Hepatocyte (in vitro differentiated cells): Measurements from ENCODE around the gene PLXNB1. TPM values are rescaled to one million over a fixed set of nuclear protein-coding genes. Genes with fewer than 3 reads are reported as not detected.

Experiments used
- DNase-seq: peaks from one replicate; pipeline ENCODE4 v3.0.0-alpha.2; 2016; ENCODE audit warnings: low spot score
- H2AFZ ChIP-seq: fragments of 200-600 bp; sonication (generic); 2 replicates; pipeline ENCODE4 v1.6.0; 2016; ENCODE audit warnings: antibody characterized with exemption, mild to moderate bottlenecking
- H3K27ac ChIP-seq: fragments of 200-600 bp; sonication (generic); 2 replicates; pipeline ENCODE4 v1.5.1; 2016; ENCODE audit warnings: mild to moderate bottlenecking
- H3K27me3 ChIP-seq: fragments of 200-600 bp; sonication (generic); 2 replicates; pipeline ENCODE4 v1.6.1; 2016
- H3K36me3 ChIP-seq: fragments of 200-600 bp; sonication (generic); replicated peaks from 2 replicates; pipeline ENCODE4 v1.5.1; 2016; ENCODE audit warnings: low read depth; ENCODE audit not compliant: insufficient read depth
- H3K4me1 ChIP-seq: fragments of 200-600 bp; sonication (generic); 2 replicates; pipeline ENCODE4 v1.5.1; 2016; ENCODE audit warnings: mild to moderate bottlenecking, moderate library complexity; ENCODE audit not compliant: insufficient read depth
- H3K4me2 ChIP-seq: fragments of 200-600 bp; sonication (generic); 2 replicates; pipeline ENCODE4 v1.6.0; 2016
- H3K4me3 ChIP-seq: fragments of 200-600 bp; sonication (generic); 2 replicates; pipeline ENCODE4 v1.5.1; 2016; ENCODE audit warnings: mild to moderate bottlenecking
- H3K79me2 ChIP-seq: fragments of 200-600 bp; sonication (generic); 2 replicates; pipeline ENCODE4 v1.6.0; 2017; ENCODE audit warnings: mild to moderate bottlenecking
- H3K9me2 ChIP-seq: fragments of 200-600 bp; sonication (generic); replicated peaks from 2 replicates; pipeline ENCODE4 v1.6.0; 2017; ENCODE audit warnings: mild to moderate bottlenecking; ENCODE audit not compliant: insufficient read depth
- H3K9me3 ChIP-seq: fragments of 200-600 bp; sonication (generic); 2 replicates; pipeline ENCODE4 v1.5.1; 2016; ENCODE audit warnings: low read depth, mild to moderate bottlenecking
- H4K20me1 ChIP-seq: fragments of 200-600 bp; sonication (generic); 2 replicates; pipeline ENCODE4 v1.6.0; 2016; ENCODE audit warnings: mild to moderate bottlenecking; ENCODE audit not compliant: insufficient read depth, poor library complexity, severe bottlenecking
- EZH2 ChIP-seq: fragments of 200-600 bp; sonication (generic); IDR thresholded peaks from 2 replicates; pipeline ENCODE4 v1.6.1; 2016; ENCODE audit warnings: antibody characterized with exemption, mild to moderate bottlenecking, borderline replicate concordance
- EZH2phosphoT487 ChIP-seq: fragments of 200-600 bp; sonication (generic); IDR thresholded peaks from one replicate; pipeline ENCODE4 v1.6.1; 2018; ENCODE audit warnings: antibody characterized with exemption, mild to moderate bottlenecking, low read depth, moderate library complexity; ENCODE audit not compliant: unreplicated experiment, severe bottlenecking
- WGBS: methylation state at CpG from one replicate; pipeline ENCODE4 v1.1.6; 2016; ENCODE audit warnings: low lambda C conversion rate; ENCODE audit errors: missing lambda C conversion rate; 5-methylcytosine and 5-hydroxymethylcytosine counted together
- polyA plus RNA-seq: library from polyadenylated mRNA; unstranded; fragments of >200 nt; fragmentation: Nextera tagmentation; extraction: Ambion mirVana; gene quantifications from 2 replicates; pipeline ENCODE4 v1.2.1, GENCODE V29; 2016
- total RNA-seq: library from RNA; depleted of rRNA; stranded (reverse); fragments of >200 nt; gene quantifications from 2 replicates; pipeline ENCODE4 v1.2.3, GENCODE V29; 2014
- TF ChIP-seq, protein P1 (sequence below): fragments of 200-600 bp; sonication (generic); IDR thresholded peaks from 2 replicates; pipeline ENCODE4 v1.5.1; 2016; ENCODE audit warnings: antibody characterized with exemption, mild to moderate bottlenecking; ENCODE audit not compliant: poor library complexity

Gene PLXNB1
- total and polyA plus RNA-seq, 2 experiments from 2014 or later, result 71.3 to 74.5 TPM

GRCh38 chr3:48414376-48415250 is 15.3 kb downstream of the PLXNB1 start:
- Histone ChIP-seq H3K36me3 (no peaks in the 10 kb centered on the region), H3K9me3 (no peaks in the 10 kb centered on the region), H4K20me1 (no peaks in the 10 kb centered on the region), H3K4me2 (no peak overlapping the region), H3K4me3 (no peak overlapping the region), H3K9me2 (no peaks in the 10 kb centered on the region), H3K79me2 (no peaks in the 10 kb centered on the region), H3K4me1 (no peaks in the 10 kb centered on the region), H2AFZ (no peak overlapping the region), H3K27me3 (no peaks in the 10 kb centered on the region), H3K27ac (no peak overlapping the region)
- DNase-seq, result no peak
- TF ChIP-seq EZH2phosphoT487 (no peak), EZH2 (no peak)
- TF ChIP-seq, protein P1, sequence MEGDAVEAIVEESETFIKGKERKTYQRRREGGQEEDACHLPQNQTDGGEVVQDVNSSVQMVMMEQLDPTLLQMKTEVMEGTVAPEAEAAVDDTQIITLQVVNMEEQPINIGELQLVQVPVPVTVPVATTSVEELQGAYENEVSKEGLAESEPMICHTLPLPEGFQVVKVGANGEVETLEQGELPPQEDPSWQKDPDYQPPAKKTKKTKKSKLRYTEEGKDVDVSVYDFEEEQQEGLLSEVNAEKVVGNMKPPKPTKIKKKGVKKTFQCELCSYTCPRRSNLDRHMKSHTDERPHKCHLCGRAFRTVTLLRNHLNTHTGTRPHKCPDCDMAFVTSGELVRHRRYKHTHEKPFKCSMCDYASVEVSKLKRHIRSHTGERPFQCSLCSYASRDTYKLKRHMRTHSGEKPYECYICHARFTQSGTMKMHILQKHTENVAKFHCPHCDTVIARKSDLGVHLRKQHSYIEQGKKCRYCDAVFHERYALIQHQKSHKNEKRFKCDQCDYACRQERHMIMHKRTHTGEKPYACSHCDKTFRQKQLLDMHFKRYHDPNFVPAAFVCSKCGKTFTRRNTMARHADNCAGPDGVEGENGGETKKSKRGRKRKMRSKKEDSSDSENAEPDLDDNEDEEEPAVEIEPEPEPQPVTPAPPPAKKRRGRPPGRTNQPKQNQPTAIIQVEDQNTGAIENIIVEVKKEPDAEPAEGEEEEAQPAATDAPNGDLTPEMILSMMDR, result no peak
- WGBS, result 93% methylated on average over 23 of the region's 25 CpGs

GRCh38 chr3:48413611-48414010 is 16.3 kb downstream of the PLXNB1 start:
- no peaks in the 10 kb centered on the region for H3K4me1 ChIP-seq
- no peak overlapping the region for H3K4me2 ChIP-seq
- no peaks in the 10 kb centered on the region for H3K9me2 ChIP-seq
- H3K36me3 ChIP-seq, result no peaks in the 10 kb centered on the region
- H3K27ac ChIP-seq, result no peak overlapping the region
- no peak overlapping the region for H3K4me3 ChIP-seq
- H2AFZ ChIP-seq, result no peak overlapping the region
- WGBS, result 93% methylated on average over 14 of the region's 14 CpGs
- H3K9me3 ChIP-seq, result no peaks in the 10 kb centered on the region
- no peaks in the 10 kb centered on the region for H3K79me2 ChIP-seq
- no peaks in the 10 kb centered on the region for H4K20me1 ChIP-seq
- no peaks in the 10 kb centered on the region for H3K27me3 ChIP-seq
- no peak for DNase-seq
- no peak for TF ChIP-seq EZH2phosphoT487

- Histone ChIP-seq H3K4me3 (no peak overlapping the region), H3K9me3 (no peaks in the 10 kb centered on the region), H3K9me2 (no peaks in the 10 kb centered on the region), H3K27me3 (no peaks in the 10 kb centered on the region), H3K79me2 (no peaks in the 10 kb centered on the region), H3K4me2 (no peak overlapping the region), H3K27ac (no peak overlapping the region), H3K36me3 (no peaks in the 10 kb centered on the region), H3K4me1 (no peaks in the 10 kb centered on the region), H2AFZ (no peak overlapping the region), H4K20me1 (no peaks in the 10 kb centered on the region)
- WGBS, result 97% methylated on average over 8 of the region's 8 CpGs
- TF ChIP-seq, protein P1, result no peak
- TF ChIP-seq EZH2phosphoT487, result no peak
- no peak for TF ChIP-seq EZH2
- DNase-seq, result no peak
Measured at GRCh38 chr3:48413086-48413485, 16.8 kb downstream of the PLXNB1 start.

DNA sequence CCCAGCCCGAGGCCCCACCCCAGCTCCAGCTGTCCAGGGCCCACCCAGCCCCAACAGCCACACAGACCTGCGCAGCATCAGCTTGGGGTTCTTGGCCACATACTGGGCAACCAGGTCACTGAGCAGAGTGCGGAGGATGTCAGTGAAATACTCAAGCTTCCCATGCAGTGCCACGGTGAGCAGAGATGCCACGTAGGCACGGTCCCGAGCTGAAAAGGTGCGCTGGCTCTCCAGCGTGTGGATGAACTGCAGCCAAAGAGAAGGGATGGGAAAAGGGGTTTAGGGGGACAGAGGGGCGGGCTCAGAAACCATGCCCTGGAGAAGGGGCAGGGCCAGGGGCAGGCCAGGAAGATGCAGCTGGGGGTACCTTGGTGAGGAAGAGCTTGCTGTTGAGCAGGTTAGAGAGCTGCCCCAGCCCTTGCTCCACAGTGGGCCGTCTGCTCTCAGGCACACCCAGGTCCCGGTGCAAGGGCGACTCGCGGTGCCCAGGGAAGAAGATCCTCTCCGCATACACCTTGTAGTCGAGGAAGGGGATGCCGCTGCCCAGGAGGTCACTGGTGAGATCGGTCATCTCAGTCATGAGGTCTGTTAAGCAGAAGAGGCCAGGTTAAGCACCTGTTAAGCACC is 17.4 kb downstream of the PLXNB1 start:
- no peaks in the 10 kb centered on the region for H4K20me1 ChIP-seq
- no peak overlapping the region for H3K27ac ChIP-seq
- TF ChIP-seq EZH2, result no peak
- TF ChIP-seq, protein P1, result no peak
- no peak for TF ChIP-seq EZH2phosphoT487
- no peak overlapping the region for H3K4me3 ChIP-seq
- H3K4me1 ChIP-seq, result no peaks in the 10 kb centered on the region
- no peaks in the 10 kb centered on the region for H3K27me3 ChIP-seq
- H3K79me2 ChIP-seq, result no peaks in the 10 kb centered on the region
- H3K4me2 ChIP-seq, result no peak overlapping the region
- H3K9me2 ChIP-seq, result no peaks in the 10 kb centered on the region
- H2AFZ ChIP-seq, result no peak overlapping the region
- no peaks in the 10 kb centered on the region for H3K36me3 ChIP-seq
- DNase-seq, result no peak
- 98% methylated on average over 18 of the region's 19 CpGs for WGBS
- no peaks in the 10 kb centered on the region for H3K9me3 ChIP-seq
